OCI-LY3 (cell line): Measurements from ENCODE around the gene TFAP2A.

Experiments
- EZH2phosphoT487 ChIP-seq: fragments of 200-600 bp; shearing (Covaris generic); IDR thresholded peaks from 2 replicates; pipeline ENCODE4 v1.6.1; 2018; ENCODE audit warnings: antibody characterized with exemption, mixed run types, low read depth
- TF ChIP-seq, protein P1 (sequence below): fragments of 200-600, 300-600 bp; sonication (generic); IDR thresholded peaks from 2 replicates; pipeline ENCODE4 v1.5.1; 2014; ENCODE audit warnings: antibody characterized with exemption, low read length, low read depth

DNA sequence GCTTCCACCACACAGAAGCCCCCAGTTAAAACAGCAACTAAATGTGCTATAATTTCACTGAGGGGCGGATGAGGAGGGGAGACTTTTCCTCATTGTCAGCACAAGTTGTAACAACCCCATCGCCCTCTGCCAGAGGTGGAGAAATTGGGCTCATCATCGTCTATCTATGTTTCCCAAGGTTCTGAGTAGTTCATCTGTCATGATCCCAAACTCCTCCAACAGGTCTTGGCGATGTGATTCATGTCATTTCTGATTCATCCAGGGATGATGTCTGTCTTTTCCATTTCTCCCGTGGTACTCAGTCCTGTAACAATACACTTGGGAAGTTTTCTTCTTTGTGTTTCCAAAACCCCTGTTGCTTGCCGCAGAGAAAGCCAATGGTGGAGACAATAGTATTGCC, 51.0 kb downstream of the TFAP2A start:
- TF ChIP-seq, protein P1, sequence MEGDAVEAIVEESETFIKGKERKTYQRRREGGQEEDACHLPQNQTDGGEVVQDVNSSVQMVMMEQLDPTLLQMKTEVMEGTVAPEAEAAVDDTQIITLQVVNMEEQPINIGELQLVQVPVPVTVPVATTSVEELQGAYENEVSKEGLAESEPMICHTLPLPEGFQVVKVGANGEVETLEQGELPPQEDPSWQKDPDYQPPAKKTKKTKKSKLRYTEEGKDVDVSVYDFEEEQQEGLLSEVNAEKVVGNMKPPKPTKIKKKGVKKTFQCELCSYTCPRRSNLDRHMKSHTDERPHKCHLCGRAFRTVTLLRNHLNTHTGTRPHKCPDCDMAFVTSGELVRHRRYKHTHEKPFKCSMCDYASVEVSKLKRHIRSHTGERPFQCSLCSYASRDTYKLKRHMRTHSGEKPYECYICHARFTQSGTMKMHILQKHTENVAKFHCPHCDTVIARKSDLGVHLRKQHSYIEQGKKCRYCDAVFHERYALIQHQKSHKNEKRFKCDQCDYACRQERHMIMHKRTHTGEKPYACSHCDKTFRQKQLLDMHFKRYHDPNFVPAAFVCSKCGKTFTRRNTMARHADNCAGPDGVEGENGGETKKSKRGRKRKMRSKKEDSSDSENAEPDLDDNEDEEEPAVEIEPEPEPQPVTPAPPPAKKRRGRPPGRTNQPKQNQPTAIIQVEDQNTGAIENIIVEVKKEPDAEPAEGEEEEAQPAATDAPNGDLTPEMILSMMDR: no peak
- no peak for TF ChIP-seq EZH2phosphoT487
